Measurements from ENCODE around the gene ZBTB20.

- TF ChIP-seq, protein P1, sequence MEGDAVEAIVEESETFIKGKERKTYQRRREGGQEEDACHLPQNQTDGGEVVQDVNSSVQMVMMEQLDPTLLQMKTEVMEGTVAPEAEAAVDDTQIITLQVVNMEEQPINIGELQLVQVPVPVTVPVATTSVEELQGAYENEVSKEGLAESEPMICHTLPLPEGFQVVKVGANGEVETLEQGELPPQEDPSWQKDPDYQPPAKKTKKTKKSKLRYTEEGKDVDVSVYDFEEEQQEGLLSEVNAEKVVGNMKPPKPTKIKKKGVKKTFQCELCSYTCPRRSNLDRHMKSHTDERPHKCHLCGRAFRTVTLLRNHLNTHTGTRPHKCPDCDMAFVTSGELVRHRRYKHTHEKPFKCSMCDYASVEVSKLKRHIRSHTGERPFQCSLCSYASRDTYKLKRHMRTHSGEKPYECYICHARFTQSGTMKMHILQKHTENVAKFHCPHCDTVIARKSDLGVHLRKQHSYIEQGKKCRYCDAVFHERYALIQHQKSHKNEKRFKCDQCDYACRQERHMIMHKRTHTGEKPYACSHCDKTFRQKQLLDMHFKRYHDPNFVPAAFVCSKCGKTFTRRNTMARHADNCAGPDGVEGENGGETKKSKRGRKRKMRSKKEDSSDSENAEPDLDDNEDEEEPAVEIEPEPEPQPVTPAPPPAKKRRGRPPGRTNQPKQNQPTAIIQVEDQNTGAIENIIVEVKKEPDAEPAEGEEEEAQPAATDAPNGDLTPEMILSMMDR (IDR thresholded peaks at IDR 0.05) = no peak
- no peak for TF ChIP-seq POLR2A (IDR thresholded peaks at IDR 0.05)
Measured at GRCh38 chr3:114741066-114741465, 406.0 kb downstream of the ZBTB20 start.
